C4-2B (cell line): ENCODE measurements around the gene TMEM209.
"Not testable (repeated sequence)": the region's sequence is repeated elsewhere in the genome, so short reads cannot be mapped to it uniquely, and the experiment has no call there.

Experiments used
- CTCF ChIP-seq: fragments of 450-650 bp; conservative IDR thresholded peaks from 2 replicates; pipeline ENCODE4 v1.5.1; 2017; ENCODE audit warnings: mild to moderate bottlenecking
- ZFX ChIP-seq: fragments of 450-650 bp; IDR thresholded peaks from 2 replicates; pipeline ENCODE4 v1.6.1; 2017

DNA sequence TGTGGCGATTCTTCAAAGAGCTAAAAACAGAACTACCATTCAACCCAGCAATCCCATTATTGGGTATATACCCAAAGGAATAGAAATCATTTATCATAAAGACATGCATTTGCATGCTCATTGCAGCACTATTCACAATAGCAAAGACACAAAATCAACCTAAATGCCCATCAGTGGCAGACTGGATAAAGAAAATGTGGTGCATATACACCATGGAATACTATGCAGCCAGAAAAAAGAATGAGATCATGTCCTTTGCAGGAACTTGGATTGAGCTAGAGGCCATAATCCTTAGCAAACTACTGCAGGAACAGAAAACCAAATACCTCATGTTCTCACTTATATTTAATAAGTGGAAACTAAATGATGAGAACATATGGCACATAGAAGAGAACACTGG lies 41.3 kb upstream of the TMEM209 start:
- TF ChIP-seq CTCF, ZFX: not testable (repeated sequence)
